Adipocyte (in vitro differentiated cells): ENCODE data around the gene EPHA4.

Source experiments
- DNase-seq: peaks from one replicate; pipeline ENCODE4 v3.0.0-alpha.2; 2015; ENCODE audit warnings: low read depth
- H3K27me3 ChIP-seq: replicated peaks from 2 replicates; pipeline ENCODE4 v1.7.0; 2013; ENCODE audit warnings: mild to moderate bottlenecking, low read length, moderate library complexity; ENCODE audit not compliant: control insufficient read depth, insufficient read depth
- H3K36me3 ChIP-seq: 2 replicates; pipeline ENCODE4 v1.7.0; 2013; ENCODE audit warnings: low read length, mild to moderate bottlenecking, moderate library complexity; ENCODE audit not compliant: control insufficient read depth, insufficient read depth, severe bottlenecking
- H3K4me1 ChIP-seq: 2 replicates; pipeline ENCODE4 v1.7.0; 2013; ENCODE audit warnings: mild to moderate bottlenecking, low read length, moderate library complexity; ENCODE audit not compliant: control insufficient read depth, insufficient read depth
- H3K4me3 ChIP-seq: 2 replicates; pipeline ENCODE4 v1.7.0; 2013; ENCODE audit warnings: mild to moderate bottlenecking, low read length, moderate library complexity
- H3K9ac ChIP-seq: 2 replicates; pipeline ENCODE4 v1.7.0; 2013; ENCODE audit warnings: mild to moderate bottlenecking, low read length, moderate library complexity
- H3K9me3 ChIP-seq: 2 replicates; pipeline ENCODE4 v1.7.0; 2013; ENCODE audit warnings: mild to moderate bottlenecking, low read length, moderate library complexity; ENCODE audit not compliant: control insufficient read depth

Gene EPHA4

DNA sequence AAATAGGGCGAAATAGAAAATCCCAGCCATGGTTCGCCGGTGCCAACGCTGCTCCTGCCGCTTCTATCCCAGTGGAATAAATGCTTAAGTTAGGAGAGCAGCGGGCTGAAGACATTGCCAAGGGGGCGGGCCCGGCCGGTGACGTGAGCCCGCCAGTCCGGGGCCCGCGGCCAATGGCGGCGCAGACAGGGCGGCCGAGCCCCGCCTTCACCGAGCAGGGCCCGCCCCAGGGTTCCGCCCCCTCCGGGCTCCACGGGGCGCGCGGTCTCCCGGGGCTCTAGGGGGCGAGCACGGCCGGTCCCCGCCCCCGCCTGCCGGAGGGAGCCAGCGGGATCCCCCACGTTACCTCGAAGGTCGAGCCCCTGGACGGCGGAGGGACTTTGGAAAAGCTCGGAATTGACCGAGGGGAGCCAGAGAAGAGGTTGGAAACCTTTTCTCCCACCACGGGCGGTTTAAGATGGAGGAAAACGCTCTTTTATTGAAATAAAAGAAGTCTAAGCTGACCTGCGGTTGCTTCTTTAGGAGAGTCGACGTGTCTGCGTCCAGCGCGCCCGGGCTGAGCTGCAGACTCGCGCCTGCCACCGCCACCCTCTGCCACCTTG lies at the start of gene EPHA4:
EPHA4 (minus strand) TSS at position 86 of the 602 bp plus-strand sequence; CDS start at position 30, 56 bp downstream.
- no peaks in the 10 kb centered on the region for H3K9me3 ChIP-seq
- H3K4me3 ChIP-seq = peak within 1 kb of the TSS; percentile 94
- no peaks in the 10 kb centered on the region for H3K36me3 ChIP-seq
- peak; percentile 98 for DNase-seq
- peak within 1 kb of the TSS; percentile 94 for H3K9ac ChIP-seq
- no peaks in the 10 kb centered on the region for H3K27me3 ChIP-seq
- peaks cover 29% of the 10 kb centered on the region for H3K4me1 ChIP-seq

DNA sequence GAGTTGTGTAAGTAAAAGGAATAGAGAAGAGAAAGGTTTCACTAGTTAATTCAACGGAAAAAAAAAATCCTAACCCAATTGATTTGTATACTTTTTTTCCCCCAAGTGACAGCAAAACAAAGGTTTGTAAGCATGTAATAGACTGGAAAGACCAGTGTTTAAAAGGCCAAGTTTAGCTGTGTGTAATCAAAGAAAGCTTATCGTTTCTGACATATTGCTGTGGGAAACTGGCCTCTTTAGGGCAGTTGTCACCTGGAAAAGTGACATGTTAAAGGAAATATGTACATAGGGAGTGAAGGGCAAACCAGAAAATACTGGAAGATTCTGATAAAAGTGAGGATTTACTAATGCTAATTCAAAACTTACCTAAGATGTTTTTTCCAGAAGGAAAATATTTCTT lies 45.9 kb upstream of the EPHA4 start:
- Histone ChIP-seq H3K9me3 (no peaks in the 10 kb centered on the region), H3K27me3 (no peaks in the 10 kb centered on the region), H3K4me1 (no peaks in the 10 kb centered on the region), H3K9ac (no peak overlapping the region), H3K36me3 (no peaks in the 10 kb centered on the region), H3K4me3 (no peak overlapping the region)
- no peak for DNase-seq

DNA sequence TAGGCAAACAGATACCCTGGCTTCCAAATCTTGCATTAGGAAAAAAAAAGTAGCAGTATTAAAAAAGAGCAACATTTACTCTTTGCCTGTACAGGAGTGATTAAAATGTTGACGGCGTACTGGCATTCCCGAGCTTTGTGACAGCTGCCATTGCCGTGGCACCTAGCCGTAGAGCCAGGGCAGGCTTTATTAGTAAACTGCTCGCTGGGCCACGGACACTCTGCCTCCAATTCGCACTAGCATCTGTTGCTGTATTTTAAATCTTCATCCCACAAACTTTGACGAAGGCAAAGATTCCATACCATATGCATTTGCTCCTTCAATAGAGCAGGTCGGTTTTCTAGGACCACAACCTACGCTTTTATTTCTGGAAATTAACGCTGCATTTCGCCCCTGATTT lies 44.5 kb upstream of the EPHA4 start:
- Histone ChIP-seq H3K4me3 (no peak overlapping the region), H3K27me3 (no peaks in the 10 kb centered on the region), H3K4me1 (no peaks in the 10 kb centered on the region), H3K9me3 (no peaks in the 10 kb centered on the region), H3K36me3 (no peaks in the 10 kb centered on the region), H3K9ac (no peak overlapping the region)
- no peak for DNase-seq

DNA sequence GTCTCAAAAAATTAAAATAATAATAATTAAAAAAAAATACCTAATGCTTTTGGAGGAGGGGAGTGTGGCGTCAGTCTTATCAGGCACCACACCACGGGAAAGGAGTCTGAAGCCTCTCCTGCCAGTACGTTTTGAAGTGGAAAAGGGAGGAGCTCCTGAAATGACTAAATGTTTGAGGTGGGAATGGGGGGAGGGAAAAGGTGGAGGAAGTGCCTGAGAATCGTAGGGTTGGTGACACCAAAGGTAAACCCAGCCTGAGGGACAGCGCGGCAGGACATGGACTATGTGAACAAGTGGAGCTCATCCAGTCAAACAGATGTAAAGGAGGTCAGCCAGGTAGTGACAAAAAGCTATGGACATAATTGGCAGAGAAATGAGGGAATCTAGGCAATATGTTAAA lies 42.2 kb upstream of the EPHA4 start:
- H3K9me3 ChIP-seq = no peaks in the 10 kb centered on the region
- no peaks in the 10 kb centered on the region for H3K27me3 ChIP-seq
- no peaks in the 10 kb centered on the region for H3K36me3 ChIP-seq
- H3K9ac ChIP-seq = no peak overlapping the region
- no peak for DNase-seq
- no peaks in the 10 kb centered on the region for H3K4me1 ChIP-seq
- H3K4me3 ChIP-seq = no peak overlapping the region

DNA sequence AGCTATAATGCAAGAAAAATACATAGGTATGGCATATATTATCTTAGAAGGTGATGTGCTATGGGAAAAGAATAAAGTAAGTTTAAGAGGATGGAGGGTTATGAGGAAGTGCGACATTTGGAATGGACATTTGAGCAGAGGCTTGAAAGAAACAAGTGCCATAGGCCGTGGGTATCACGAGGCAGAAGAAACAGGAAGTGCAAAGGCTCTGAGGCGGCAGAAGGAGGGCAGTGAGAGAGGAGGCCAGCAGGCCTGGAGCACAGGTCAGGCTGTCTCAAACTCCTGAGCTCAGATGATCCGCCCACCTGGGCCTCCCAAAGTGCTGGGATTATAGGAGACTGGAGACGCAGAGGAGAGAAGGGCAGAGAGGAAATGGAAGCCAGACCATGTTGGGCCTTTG lies 40.7 kb upstream of the EPHA4 start:
- H3K4me1 ChIP-seq = no peaks in the 10 kb centered on the region
- no peaks in the 10 kb centered on the region for H3K9me3 ChIP-seq
- no peaks in the 10 kb centered on the region for H3K27me3 ChIP-seq
- no peaks in the 10 kb centered on the region for H3K36me3 ChIP-seq
- no peak for DNase-seq
- no peak overlapping the region for H3K4me3 ChIP-seq
- no peak overlapping the region for H3K9ac ChIP-seq

DNA sequence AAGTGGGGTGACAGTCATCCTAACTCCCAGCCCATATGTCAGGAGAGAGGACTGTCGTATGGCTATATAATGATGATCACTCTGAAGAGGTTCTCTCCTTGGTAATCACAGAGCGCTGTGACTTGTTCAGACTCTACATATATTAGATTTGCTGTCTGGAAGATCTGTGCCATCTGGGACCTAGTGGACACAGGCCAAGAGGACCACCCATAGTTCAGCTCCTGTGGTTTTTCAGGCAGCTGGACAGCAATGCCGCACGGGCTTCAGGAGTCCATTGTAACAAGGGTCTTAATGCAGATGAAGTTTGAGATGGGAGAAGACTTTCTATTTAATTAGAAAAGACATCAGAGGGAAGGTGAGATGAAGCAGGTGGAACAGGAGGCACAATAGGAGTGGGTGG lies 40.1 kb upstream of the EPHA4 start:
- no peaks in the 10 kb centered on the region for H3K36me3 ChIP-seq
- no peaks in the 10 kb centered on the region for H3K4me1 ChIP-seq
- DNase-seq = no peak
- no peak overlapping the region for H3K9ac ChIP-seq
- no peak overlapping the region for H3K4me3 ChIP-seq
- H3K27me3 ChIP-seq = no peaks in the 10 kb centered on the region
- H3K9me3 ChIP-seq = no peaks in the 10 kb centered on the region

DNA sequence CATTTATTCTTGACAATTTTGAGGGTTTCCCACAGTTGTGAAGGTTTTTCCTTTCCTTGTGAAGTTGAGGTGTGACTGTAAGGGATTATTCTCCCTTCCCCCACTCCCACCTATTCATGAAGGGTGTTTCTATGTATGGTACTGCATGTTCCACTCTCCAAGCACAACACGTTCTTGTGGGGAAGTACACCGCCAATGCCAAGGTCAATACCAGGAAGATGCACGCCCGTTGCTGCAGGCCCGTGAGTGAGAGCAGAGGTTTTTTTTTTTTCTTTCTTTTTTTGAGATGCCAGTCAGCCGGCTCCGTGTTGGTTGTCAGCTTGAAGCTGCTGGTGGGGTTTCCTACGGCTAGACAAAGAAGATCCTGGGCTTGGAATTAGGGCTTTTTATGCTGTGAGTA lies 38.6 kb upstream of the EPHA4 start:
- Histone ChIP-seq H3K36me3 (no peaks in the 10 kb centered on the region), H3K4me1 (no peaks in the 10 kb centered on the region), H3K27me3 (no peaks in the 10 kb centered on the region), H3K9me3 (no peaks in the 10 kb centered on the region), H3K4me3 (no peak overlapping the region), H3K9ac (no peak overlapping the region)
- no peak for DNase-seq

DNA sequence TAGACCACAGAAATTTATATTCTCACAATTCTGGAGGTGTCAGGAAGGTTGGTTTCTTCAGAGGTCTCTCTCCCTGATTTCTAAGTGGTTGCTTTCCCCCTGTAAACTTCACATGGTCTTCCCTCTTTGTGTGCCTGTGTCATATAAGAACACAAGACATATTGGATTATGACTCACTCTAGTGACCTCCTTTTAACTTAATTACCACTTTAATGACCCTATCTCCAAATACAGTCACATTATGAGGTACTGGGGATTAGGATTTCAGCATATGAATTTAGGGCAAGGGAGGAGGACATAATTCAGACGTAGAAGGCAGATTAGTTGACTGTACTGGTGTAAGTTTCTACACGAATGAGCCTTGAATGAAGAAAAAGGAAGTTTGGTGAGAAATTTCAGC lies 38.2 kb upstream of the EPHA4 start:
- Histone ChIP-seq H3K9ac (no peak overlapping the region), H3K36me3 (no peaks in the 10 kb centered on the region), H3K4me3 (no peak overlapping the region), H3K4me1 (no peaks in the 10 kb centered on the region), H3K27me3 (no peaks in the 10 kb centered on the region), H3K9me3 (no peaks in the 10 kb centered on the region)
- no peak for DNase-seq

DNA sequence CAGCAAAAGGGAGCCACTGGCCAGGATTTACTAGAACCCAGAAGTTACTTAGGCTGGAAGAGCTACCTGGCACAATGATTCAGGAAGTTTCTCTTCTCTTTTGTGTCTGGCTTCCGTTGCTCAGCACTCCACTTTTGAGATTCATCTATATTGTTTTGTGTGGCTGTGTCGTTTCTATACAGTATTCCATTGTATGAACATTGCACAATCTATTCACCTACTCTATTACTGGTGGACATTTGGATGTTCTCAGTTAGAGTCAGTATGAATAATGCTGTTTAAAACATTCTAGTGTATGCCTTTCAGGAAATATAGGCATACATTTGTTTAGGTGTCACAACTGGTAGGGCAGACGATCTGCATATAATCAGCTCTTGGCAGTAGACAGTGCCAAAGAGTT lies 36.3 kb upstream of the EPHA4 start:
- H3K4me3 ChIP-seq = no peak overlapping the region
- no peaks in the 10 kb centered on the region for H3K9me3 ChIP-seq
- H3K4me1 ChIP-seq = no peaks in the 10 kb centered on the region
- no peak overlapping the region for H3K9ac ChIP-seq
- H3K36me3 ChIP-seq = no peaks in the 10 kb centered on the region
- no peak for DNase-seq
- no peaks in the 10 kb centered on the region for H3K27me3 ChIP-seq

DNA sequence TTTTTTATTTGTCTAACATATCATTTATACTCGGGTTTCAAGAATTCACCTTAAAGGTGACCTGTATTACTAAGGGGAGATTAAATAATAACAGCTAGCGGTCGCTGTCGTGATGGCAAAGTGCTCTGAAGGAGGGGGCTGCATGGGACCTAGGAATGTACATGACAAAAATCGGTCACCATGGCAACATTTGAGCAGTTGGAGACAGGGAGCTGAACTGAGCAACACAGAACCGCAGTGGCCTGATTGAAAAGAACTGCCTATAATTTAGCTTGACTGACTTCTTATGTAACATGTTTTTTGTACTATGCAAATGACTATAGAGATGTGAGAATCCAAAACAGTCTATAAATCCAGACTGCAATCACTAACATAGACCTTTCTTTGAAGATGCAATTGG lies 34.3 kb upstream of the EPHA4 start:
- H3K27me3 ChIP-seq = no peaks in the 10 kb centered on the region
- H3K4me3 ChIP-seq = no peak overlapping the region
- DNase-seq = no peak

DNA sequence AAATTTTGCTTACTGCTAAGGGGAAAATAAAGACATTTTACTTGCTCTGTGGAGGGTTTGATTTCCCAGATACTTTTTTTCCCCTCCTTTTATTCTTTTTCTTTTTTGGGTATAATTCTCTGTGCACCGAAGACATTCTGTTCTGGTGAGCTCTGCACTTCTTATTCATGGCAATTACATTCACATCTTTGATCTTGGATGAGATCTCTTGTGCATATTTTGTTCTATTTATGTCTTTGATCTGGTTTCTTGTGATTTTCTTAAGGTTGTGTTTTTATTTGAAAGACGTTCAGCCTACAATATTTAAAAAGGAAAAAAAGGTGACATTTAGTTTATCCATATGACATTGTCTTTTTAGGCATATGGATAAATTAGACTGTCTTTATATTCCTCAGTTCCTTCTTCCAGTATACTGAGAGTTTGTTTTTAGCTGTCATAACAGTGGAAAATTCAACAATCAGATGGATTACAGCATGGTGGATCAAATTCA lies 33.7 kb upstream of the EPHA4 start:
- no peak for DNase-seq
- Histone ChIP-seq H3K4me3 (no peak overlapping the region), H3K9ac (no peak overlapping the region), H3K9me3 (no peaks in the 10 kb centered on the region), H3K4me1 (no peaks in the 10 kb centered on the region), H3K27me3 (no peaks in the 10 kb centered on the region), H3K36me3 (no peaks in the 10 kb centered on the region)

More for the DNA sequence above, 34.3 kb upstream of the EPHA4 start:
- Histone ChIP-seq H3K9ac (no peak overlapping the region), H3K9me3 (no peaks in the 10 kb centered on the region), H3K36me3 (no peaks in the 10 kb centered on the region), H3K4me1 (no peaks in the 10 kb centered on the region)

DNA sequence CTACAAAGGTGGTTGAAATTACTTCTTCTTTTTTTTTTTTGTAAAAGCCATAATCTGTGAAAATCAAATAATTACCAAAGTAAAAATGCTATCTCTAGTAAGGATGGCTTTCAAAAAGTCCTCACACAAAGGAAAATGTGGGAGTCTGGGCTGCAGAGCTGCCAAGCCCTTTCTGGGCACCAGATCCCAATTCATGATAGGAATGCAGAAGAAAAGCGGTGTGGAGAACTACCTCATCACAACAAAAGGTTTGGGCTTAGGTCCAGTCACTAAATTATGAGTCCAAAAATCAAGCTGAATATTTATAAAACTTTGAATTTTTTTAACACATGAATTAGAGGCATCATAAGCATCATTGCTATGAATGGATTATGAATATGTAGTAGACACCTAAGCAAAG lies 30.8 kb upstream of the EPHA4 start:
- H3K9ac ChIP-seq = no peak overlapping the region
- no peaks in the 10 kb centered on the region for H3K4me1 ChIP-seq
- H3K4me3 ChIP-seq = no peak overlapping the region
- H3K36me3 ChIP-seq = no peaks in the 10 kb centered on the region
- no peaks in the 10 kb centered on the region for H3K9me3 ChIP-seq
- no peak for DNase-seq
- H3K27me3 ChIP-seq = no peaks in the 10 kb centered on the region
